Measurements from ENCODE around the gene CEP104.
A peak's percentile ranks its signal among the peaks of the same experiment; 100 is the strongest.

CEP104 gene

DNA sequence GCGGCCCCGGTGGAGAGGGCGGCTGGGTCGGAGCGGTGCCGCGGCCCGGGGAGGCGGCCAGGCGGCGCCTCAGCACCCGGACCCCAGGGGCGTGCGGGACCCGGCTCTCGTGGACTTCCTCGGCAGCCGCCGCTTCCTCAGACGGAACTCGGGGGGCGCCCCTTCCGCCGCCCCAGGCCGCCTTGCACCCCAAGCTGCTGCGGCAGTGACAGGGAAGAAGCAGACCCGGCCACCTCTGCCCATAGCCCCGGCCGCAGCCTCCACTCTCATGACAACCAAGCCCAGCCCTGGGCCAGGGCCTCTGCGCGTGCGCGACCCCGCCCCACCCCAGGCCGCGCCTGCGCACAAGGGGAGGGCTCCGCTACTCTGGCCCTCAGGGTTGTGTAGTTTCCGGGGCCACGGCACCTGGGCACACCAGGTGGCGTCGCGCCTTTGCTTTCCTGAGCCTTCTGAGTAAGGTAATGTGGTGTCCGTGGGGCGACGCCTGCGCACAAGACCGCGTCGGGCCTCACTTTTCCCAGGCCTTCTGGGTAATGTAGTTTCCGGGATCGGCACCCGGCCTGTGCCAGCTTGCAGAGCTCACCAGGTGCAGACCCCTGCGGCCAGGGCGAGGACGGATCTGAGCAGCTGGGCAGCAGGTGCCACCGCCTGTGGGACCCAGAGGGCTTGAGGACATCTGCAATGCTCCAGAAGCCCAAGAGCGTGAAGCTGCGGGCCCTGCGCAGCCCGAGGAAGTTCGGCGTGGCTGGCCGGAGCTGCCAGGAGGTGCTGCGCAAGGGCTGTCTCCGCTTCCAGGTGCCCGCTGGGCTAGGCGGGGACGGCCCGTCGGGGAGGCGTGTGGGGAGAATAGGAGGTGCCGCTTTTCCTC lies at the start of gene CEP104, which contains the start of gene DFFB:
Gene CEP104 (minus strand): TSS at position 289 of the 868 bp plus-strand sequence. CDS start 4,804 bp downstream, outside the sequence.
Gene DFFB (plus strand): TSS at position 554 of the 868 bp plus-strand sequence. CDS start 128 bp downstream, at position 682.
- DNase-seq, result peak; percentile 88 to 96 (median 94)

DNA sequence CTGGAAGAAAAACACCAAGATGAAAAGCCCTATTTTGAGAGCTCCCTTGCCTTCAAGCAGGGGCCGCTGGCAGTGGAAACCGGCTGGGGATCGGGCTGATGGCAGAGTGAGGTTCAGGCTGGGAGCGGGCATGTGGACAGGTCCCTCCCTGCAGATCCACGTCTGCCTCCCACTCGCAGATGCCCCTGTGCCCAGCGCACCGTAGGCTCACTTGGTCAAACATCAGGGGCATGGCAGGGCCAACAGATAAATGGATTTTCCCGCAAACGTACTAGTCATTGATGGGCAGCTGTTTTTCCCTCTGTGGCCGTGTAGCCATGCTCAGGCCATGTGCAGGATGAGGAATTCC lies 49.6 kb upstream of the CEP104 start:
- DNase-seq, result no peak

DNA sequence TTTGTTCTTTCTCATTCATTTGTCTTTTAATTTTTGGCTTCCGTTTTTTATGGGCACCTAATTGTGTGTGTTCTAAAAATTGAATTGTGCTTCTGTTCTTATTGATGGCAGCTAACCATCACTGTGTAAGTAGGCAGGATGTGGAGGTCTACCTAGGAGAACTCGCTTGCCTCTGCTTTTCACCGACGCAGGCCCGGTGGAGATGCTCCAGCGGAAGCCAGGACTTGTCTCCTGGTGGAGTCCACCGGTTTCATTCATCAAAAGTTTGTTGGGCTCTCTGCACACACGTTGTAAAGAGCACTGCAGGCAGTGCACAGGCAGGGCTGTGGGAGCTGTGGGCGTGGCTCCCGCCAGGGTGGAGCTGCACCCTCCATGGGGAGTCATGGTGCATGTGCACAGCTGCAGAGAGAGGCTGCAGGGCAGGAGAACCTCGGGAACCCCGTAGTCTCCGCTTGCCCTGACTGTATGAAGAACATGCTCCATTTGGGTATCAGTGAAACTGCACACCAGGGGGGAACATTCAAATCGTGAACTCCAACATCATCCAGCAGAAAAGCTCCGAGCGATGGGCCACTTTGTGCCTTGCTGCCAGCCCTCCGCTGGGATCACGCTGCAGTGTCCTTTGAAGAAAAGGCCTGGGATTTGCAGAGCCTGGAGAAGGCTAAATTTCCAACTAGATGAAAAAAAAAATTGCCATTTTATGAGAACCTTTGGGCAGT lies 49.1 kb upstream of the CEP104 start:
- DNase-seq, result no peak

DNA sequence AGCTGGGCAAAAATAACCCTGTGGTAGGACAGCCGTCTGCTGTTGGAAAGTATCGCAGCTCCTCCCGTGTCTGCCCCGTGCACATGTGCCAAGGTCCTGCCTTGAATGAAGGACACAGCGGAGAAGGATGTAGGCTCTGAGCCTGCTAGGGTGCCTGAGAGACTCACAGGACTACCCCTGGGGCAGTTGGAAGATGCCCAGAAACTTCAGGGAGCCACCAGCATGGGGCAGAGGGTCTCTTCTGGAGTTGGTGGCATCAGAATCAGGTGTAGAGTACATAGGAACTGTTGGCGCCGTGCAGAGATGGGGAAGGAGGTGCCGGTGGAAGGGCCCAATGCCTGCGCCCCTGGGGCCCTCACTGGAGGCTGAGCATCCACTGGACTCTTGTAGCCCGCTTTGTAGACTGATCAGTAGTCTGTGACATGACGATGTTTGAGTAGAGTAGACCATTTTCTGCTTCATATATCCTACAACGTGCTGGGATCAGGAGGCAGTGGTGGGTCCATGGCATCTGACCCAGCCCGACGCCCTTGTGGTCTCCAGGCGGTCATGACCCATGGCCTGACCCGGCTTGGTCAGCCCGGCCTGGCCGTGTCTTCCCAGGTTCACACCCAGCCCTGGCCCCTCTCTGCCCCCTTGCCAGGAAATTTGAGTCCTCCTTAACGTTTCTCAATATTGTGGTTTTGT lies 48.4 kb upstream of the CEP104 start:
- no peak for DNase-seq

DNA sequence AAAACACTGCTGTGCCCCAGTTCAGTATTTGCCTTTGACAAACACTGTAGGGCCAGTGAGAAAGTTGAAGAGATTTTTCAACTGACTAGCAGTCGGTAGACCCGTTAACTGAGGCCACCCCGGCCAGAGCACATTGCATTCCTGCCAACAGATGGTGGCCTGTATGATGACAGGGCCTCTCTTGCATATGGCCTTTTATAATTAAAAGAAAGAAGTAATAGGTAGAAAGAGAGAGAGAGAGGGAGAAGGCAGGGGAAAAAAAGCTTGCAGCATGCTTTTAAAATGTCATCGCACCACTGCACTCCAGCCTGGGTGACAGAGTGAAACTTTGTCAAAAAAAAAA lies 47.8 kb upstream of the CEP104 start:
- no peak for DNase-seq

DNA sequence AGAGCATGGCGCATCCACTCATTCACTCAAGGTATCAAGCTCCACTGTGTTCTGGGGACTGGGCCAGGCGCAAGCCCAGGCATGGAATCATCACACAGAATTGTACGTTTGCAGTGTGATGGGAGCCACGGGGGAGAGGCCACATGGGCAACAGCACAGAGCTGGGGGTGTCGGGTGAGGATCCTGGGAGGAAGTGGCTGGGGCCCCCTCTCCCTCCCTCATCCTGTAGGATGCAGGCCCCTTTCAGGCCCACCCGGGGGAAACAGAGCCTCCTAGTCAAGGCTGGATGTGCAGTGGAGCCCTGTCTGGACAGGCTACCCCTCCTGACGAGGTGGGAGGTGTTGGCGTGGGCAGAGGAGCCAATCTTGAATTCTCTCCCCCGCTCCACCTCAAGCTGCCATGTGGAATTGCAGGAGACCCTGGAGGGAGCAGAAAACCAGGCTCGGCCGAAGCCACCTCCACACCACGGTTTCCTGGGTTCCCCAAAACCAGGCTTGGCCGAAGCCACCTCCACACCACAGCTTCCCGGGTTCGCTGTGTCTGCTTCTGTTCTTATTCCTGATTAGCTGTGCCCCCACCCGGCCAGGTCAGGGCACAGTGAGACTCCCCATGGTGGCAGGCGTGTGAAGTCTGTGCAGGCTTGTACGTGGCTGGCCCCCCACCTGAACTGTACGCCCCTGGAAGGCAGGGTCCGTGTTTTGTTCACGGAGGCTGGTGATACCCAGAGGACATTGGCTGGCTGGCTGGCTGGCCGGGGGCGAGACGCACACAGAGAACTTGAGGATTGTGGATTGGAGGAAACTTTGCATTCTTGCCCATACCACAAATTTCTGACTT lies 47.2 kb upstream of the CEP104 start:
- DNase-seq, result no peak

- DNase-seq, result no peak
Observed at GRCh38 chr1:3903141-3904005, 46.4 kb upstream of the CEP104 start.

DNA sequence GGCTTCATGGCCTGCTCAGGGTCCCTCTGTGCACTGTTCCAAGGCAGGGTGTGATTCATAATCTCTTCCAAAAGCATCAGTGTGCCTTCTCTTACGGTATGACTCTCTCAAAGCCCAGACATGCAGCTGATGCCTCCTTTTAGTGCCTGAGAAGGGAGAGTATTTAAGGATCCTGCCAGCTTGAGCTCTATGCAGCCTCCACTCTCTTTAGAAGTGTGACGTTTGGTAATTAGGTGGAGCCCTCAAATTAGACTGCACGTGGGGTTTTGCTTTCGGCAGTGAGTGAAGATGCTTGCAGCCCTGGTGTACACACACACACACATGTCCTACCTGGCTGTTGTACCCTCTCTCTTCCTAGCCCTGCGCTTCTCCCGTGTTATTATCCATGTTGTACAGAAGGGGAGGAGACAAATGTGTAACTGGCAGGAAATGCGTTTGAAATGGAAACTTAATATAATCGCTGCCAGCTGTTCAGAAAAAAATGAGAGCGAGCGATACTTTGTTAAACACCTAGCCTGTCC lies 45.6 kb upstream of the CEP104 start:
- DNase-seq, result no peak

- peak in 2 of 4 experiments; percentile 11 to 38 for DNase-seq
Observed at GRCh38 chr1:3902111-3902511, 45.1 kb upstream of the CEP104 start.

DNA sequence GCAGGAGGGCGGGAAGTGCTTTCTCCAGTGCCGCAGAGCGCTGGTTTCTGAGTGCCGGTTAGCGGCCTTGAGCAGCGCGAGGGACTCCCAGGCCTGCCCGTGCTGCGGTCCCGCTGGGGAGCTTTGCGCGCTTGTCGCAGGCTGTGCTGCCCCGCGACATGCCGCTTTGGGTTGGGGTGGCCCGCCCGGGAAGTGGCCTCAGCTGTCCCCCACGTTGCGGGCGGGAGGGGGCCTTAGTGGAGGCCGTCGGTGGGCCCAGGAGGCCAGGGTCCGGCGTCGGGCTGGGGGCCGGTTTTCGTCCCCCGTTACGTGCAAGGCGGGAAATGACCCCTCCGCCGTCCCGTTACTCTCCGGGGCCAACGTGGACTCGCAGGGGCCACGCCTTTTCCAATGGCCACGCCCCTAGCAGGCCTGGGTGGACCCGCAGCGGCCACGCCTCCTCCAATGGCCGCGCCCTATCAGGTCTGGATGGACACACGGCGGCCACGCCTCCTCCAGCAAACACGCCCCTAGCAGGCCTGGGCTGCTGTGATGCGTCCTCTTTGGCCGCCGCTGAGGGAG lies 44.0 kb upstream of the CEP104 start:
- DNase-seq, result peak in 3 of 4 experiments; percentile 57 to 63 (median 62)

- DNase-seq, result peak; percentile 88 to 97 (median 92)
Observed at GRCh38 chr1:3900150-3900968, 43.3 kb upstream of the CEP104 start, which contains the start of gene C1orf174. TSS of gene C1orf174 (minus strand) at chr1:3900272. CDS start at chr1:3900186, 86 bp downstream.

GRCh38 chr1:3899754-3900149 lies 42.7 kb upstream of the CEP104 start:
- peak in 1 of 4 experiments; percentile 30 for DNase-seq

- DNase-seq, result no peak
Observed at GRCh38 chr1:3898994-3899753, 42.2 kb upstream of the CEP104 start.

DNA sequence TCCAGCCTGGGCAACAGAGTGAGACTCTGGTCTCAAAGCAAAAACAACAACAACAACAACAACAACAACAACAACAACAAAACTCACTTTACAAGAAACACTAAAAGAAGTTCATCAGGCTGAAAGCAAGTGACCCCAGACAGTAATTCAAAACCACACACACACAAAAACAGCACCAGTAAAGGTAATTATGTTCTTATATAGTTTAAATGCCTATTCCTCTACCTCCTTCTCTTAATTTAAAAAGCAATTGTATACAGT lies 41.4 kb upstream of the CEP104 start:
- no peak for DNase-seq

GRCh38 chr1:3896396-3897000 lies 39.5 kb upstream of the CEP104 start:
- no peak for DNase-seq

DNA sequence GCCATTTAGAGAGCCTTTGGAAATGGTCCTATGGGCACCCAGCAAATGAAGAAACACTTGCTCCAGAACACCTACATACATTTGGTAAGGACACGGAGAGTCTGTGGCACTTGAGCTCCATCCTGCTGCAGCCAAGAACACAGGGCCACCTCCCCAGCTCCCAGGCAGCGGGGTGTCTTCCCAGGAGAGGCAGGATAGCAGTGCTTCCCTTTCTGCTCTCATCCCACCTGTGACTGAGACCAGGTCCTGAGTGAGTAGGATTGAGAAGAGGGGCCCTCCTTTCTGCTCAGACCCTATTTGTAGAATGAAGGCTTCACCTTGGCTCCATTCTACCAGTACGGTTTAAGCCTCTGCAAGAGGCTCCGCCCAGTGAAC lies 38.9 kb upstream of the CEP104 start:
- DNase-seq, result no peak

DNA sequence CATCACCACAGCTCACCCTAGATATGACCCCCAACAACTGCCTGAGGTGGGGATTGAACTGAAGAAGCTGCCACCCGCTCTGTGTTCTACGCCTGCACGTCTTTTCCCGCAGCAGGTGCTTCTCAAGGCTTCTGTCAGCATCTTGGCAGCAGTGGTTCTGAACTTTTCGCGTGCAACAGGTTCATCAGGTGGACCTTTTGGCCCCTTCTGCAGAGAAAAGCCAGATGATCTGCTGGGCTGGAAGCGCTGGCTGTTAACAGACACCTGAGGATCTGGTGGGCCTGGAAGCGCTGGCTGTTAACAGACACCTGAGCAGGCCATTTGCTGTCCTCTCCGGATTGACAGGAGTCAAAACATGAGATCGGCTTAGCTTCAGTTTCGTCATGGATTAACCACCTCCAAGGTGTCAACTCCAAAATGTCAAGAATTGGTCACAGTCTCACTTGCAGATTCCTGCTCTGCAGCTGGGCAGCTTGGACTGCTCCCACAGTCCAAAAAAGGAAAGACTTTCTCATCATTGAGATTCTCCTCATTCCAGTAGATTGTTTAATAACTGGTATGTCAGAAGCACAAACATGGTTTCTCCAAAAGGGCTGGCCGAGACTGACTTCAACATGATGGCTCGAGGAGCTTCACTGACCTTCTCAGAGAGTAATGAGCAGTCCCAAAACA lies 38.4 kb upstream of the CEP104 start:
- DNase-seq, result no peak

GRCh38 chr1:3894626-3895278 lies 37.7 kb upstream of the CEP104 start:
- DNase-seq, result no peak
